Left lobe of liver (tissue), 2 donors: ENCODE data around the gene LITAFD. TPM values are rescaled to one million over a fixed set of nuclear protein-coding genes. Genes with fewer than 3 reads are reported as not detected.
A peak's percentile ranks its signal among the peaks of the same experiment; 100 is the strongest.
"Not testable (repeated sequence)": the region's sequence is repeated elsewhere in the genome, so short reads cannot be mapped to it uniquely, and the experiment has no call there.

Experiments used
- ATAC-seq: fragments of 200-7000 bp; cut with Tn5 transposase; one replicate; pipeline ENCODE4 v1.9.1; 2020; ENCODE audit warnings: mild to moderate bottlenecking, moderate library complexity
- DNase-seq: peaks from one replicate; pipeline ENCODE4 v3.0.0-alpha.2; 2020; ENCODE audit warnings: low spot score
- total RNA-seq: library from RNA; stranded (reverse); gene quantifications from one replicate; pipeline ENCODE4 v1.2.1, GENCODE V29; 2021
- donor health status: DM: no; HTN: no; CAD: no; lungs with moderate emphysema.
- donor health status: DM: no; HTN: yes; CAD: no.

Gene LITAFD
- total RNA-seq, 1 donor from 2014 or later: not detected

DNA sequence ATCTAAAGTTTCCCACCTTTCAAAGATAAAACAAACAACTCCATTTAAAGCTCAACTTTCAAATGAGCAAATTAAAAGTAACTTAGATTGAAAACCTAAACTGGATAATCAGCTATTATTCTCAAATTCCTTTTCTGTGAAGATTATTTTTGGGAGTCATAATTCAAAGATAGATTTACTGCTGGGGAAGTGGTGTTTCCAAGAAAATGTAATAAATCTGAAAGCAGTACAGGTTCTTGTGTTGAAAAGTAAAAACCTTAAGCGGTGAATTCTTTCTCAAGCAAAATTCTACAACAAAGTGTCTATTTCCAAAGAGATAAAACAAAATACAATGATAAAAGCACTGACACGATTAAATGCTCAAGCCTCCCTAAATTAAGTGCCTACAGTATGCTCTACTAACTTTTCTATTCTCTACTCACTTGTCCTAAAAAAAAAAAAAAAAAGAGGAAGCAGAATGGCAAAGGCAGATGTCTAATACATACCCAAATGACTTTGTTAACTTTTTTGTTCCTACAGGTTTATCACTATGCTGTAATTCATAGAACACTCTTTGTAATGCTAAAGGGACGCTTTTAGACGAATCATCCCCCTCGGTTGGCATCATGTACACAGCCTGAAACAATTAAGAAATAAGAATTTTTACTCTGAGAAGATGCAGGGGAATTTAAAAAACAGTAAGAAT is 34.5 kb downstream of the LITAFD start:
- no peak for ATAC-seq

DNA sequence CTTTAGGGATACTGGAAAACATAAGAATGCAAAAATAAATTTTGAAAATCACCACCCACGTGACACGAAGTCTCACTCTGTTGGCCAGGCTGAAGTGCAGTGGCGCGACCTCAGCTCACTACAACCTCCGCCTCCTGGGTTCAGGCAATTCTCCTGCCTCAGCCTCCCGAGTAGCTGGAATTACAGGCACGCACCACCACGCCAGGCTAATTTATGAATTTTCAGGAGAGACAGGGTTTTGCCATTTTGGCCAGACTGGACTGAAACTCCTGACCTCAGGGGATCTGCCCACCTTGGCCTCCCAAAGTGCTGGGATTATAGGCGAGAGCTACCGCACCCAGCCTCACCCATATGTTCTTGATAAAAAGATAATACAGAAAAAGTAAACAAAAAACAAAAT is 35.2 kb downstream of the LITAFD start:
- ATAC-seq: not testable (repeated sequence)

More for the DNA sequence above, 34.5 kb downstream of the LITAFD start:
- no peak for DNase-seq

DNA sequence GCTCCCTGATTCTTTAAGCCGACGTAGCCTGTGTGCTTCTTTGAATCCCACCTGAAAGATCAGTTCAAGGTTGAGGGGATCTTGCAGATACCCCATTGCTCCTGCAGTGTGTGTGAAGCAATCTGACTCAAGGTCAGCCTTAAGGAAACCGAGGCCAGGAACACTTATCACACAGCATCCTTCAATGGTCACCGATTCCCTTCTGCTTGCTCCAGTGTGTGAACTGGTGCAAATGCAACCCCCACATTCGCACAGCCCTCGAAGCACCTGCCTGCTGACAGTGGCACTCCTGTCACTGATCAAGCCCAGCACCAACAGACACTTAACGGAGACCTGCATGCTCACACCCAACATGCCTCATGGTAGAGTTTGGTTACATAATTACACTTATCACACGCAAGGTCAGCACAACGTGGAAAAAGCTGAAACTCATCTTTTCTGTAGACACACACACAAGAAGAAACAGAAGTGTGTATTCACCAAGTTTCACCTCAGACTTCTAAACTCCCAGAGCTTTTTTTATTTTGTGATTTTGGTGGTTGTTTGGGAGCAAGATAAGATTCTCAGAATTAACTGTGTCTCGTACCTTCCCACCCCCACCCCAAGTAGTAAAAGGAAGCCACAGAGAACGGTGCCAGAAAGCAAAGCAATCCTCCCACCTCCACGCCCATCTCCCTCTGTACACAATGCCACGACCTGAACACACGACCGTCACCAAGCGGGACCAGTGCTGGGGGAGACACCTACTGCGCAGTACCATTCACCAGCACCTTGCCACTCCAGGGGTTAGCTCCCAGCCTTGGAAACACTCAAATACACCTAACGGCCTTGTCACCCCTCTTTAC is 37.2 kb downstream of the LITAFD start:
- DNase-seq: no peak
- no peak for ATAC-seq

More for the DNA sequence above, 35.2 kb downstream of the LITAFD start:
- DNase-seq: not testable (repeated sequence)

DNA sequence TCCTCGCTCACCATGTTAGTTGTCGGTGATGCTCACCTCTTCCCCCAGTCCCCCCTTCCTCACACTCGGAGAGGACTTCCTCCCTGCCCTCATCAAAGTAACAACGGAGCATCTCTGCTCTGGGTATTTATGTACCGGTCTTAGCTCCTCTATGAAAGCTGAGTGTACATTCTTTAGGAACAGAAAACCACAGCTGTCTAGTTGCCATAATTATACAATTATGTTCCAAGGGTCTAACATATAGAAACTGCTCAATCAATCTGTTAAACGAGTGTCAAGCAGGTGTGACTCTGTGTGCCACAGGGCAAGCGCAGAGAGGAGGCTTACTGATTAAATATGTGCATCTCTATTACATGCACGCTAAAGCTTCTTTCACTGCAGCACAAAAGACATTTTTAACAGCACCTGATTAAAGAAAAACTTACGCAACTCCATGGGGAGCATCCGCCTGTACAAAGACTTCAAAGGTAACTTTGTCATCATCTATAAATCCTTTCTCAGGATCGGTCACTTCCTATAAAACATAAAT is 37.8 kb downstream of the LITAFD start:
- ATAC-seq (no peak), DNase-seq (no peak)

DNA sequence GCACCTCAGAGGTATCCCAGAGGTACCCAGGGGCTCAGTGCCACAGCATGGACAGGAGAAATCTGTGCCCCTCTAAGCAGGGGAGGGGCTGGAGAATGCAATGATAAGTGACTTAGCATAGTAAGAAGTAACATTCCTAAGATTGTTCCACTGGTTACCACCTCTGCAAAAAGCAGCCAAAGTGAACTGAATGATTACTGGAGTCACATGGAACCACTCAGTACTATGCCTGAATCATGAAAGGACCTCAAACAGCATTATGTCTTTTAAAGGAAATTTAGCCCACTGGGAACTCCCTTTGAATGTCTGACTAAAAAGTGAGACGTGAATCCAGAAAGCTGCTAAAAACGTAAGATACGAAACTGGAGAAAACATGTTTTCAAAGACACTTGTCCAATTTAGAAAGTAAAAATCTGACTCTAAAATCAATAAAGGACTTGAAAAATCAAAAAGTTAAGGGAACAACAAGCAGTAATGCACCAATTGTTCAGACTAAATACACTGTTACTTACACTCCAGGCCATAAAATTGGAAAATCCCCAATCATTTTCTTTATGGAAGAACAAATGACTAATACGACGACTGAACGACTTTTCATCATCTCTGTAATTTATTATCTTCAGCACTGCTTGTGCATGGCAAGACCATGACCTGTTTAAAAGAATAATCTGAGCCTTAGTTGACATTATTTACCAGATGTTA is 38.6 kb downstream of the LITAFD start:
- DNase-seq (no peak), ATAC-seq (no peak)

DNA sequence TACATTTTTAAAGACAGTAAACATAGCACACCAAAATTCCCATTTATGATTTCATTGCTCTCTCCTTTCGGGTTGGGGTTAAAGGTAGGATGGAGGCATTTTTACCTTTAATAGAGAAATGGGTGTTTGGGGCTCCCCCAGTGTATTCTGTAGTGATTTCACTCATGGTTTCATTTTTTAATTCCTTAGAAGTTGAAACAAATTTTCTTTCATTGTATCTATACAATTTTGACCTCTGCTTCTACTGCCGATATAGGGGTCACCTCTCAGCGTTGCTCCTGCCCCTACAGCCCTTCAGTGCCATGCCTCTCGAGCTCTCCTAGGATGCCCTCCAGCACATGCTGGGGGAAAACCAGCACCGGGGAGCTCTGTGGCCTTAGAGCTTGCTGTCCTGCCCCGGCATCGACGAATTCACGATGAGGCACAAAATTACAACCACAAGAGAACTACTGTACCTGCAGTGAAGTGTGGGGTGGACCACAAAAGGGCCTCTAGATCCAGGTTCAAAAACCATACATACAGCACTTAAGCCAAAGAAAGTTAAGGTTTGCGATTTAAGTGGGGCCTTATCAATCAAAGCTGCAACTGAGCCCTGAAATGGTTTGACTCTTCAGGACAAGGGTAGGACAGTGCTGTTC is 39.3 kb downstream of the LITAFD start:
- DNase-seq (no peak), ATAC-seq (no peak)

DNA sequence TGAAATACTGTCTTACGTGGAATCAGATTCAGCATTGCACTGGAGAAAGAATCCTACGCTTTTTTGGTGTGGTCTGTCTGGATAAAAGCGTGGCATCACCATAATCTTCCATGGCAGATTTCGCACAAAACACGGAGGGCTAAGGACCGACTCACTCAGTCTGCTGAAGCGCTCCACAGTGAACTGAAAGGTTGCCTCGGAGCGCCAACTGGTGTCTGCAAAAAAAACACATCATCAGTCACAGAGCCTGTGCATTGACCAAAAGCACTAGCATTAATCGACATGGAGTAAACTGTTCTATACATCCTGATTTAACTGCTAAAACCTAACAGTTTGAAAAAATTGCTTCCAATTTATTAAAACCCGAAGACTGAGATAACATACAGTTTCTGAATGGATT is 41.0 kb downstream of the LITAFD start:
- ATAC-seq (no peak), DNase-seq (no peak)

DNA sequence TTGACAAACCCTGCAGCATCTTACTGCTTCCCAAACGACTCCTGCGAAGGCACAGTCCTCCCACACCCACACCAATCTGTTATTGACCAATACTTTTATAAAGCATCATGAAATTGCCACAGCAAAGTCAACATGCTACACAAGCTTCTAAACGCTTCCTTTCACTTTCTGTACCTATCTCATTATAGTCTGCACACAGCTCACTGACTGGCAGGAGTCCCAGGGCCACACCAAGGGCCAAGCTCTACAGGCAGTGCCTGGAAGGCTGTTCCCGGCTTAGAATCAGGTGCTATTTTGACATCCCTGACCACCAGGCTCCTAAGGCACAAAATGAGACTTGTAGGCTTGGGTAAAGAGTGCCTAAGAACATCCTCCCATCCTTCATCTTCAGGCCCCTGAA is 42.1 kb downstream of the LITAFD start:
- ATAC-seq: peak; percentile 98

DNA sequence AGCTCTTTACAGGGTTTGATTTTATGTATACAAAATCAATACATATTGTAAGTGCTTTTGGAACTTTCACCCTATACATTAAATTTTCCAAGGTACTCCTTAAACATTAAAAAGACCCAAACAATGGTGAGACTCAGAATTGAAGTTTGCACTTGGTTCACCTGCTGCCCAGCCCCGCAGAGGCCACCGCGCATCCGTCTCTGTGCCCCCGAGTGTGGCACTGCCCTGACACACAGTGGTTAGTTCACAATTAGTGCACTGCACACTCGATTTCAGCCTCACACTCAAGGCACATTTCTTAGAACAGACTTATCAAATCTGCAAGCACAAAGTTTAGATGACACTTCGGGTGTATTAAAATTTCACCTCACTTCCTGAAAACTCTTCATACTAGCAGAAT is 43.3 kb downstream of the LITAFD start:
- no peak for DNase-seq

More for the DNA sequence above, 42.1 kb downstream of the LITAFD start:
- peak; percentile 89 for DNase-seq

DNA sequence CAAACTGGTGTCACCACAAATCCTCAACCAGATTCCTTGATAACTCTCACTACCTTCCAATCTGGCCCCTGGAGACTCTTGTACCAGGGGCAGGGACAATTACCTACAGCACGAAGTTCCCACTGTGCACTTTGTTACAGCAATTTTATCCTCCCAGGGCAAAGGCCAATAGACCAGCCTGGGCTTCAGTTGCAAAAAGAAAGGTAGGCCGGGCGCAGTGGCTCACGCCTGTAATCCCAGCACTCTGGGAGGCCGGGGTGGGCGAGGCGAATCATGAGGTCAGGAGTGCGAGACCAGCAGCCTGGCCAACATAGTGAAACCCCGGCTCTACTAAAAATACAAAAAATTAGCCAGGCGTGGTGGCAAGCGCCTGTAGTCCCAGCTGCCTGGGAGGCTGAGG is 44.7 kb downstream of the LITAFD start:
- ATAC-seq (no peak), DNase-seq (no peak)

More for the DNA sequence above, 43.3 kb downstream of the LITAFD start:
- ATAC-seq: no peak

DNA sequence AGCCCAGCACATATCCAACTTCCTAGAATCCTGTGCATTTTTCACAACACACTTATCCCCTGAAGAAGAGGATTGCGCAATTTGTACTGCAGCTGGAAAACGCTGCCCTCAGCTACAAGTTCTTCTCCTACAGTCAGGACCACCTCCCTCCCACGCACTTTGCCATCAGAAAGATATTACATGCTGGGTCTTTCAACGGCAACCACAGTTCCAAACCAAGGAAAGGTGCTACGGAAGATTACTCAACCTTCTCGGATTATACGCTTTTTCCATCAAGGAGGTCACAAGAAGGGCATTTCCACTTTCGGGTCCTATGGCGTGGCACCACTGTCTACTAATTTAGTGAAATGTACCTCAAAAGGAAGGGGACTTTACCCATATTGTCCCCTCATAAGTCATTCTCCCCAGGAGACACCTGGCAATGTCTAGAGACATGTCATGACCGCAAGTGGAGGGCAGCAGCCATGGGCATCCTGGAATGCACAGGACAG is 46.4 kb downstream of the LITAFD start:
- ATAC-seq (no peak), DNase-seq (no peak)

DNA sequence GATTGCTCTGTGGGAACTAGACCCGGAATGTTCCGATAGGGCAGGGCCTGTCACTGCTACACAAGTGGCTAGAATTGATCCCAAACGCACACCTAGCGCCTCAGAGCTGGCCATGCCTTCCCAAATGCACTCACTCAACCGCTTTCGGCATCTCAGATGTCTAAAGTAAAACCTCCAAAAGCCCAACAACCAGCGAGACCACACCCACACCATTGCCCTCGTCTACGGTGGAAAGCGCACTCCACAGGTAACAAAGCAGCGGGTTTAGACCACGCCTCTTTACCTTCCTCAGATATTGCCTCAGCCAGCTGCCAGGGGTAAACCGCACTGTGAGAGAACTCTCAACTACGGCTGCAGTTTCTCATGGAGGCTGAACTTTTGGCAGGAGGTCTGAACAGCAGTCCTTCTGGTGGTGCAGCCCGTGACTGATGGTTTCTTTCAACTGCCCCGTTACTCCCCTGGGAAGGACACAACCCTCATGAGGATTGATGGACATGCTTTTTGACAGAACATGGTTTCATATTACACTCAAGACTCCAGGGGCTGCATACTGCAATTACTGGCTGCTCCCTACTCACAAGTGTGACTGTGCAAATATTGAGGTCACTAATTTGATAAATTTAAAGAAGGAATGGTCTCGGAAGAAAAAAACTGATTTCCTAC is 47.1 kb downstream of the LITAFD start:
- ATAC-seq (no peak), DNase-seq (no peak)

DNA sequence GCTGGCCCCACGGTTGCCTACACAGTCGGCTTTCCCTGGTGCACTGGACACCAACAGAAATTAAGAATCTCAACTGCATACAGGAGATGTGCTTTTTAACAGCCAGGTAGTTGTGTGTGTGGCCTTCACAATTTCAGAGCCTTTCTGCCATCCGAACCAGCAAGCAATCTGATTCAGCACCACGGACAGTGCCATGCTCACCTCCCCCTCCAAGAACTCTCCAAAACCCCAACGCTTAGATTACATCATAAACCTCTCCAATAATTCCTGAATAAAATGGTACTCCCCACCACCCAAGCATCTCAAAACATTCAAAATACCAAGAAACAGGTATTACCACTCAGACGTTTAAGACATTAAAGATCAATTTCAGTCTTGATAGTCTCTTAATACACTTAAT is 49.7 kb downstream of the LITAFD start:
- DNase-seq (no peak), ATAC-seq (peak; percentile 69)

DNA sequence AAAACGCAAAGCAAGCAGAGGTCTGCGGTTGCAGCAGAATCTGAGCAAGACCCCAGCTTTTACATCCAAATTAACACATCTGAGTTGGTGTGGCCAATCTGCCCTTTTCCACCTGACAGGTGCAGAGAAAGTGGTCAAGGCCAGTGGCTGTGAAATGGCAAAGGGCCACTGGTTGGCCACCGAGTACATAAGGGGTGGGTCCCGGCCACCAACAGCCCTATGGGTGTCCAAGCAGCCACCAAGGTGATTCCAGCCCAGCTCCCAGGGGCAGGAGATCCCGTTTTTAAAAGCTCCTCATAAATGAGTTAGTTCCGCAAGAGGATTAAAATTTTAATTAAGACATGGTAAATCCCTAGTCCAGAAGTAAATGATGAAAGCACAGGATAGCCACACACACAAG is 52.5 kb downstream of the LITAFD start:
- no peak for DNase-seq

More for the DNA sequence above, 52.5 kb downstream of the LITAFD start:
- no peak for ATAC-seq

Other genes starting within 250 kb of the LITAFD start
- 378 TPM for gene ABAT, start 207.7 kb upstream of the LITAFD start, total RNA-seq
- gene TMEM186, start 84.7 kb upstream of the LITAFD start, total RNA-seq: 7.5 TPM
- gene PMM2, start 84.5 kb upstream of the LITAFD start, total RNA-seq: 22.9 TPM
- gene CARHSP1, start 13.3 kb upstream of the LITAFD start, total RNA-seq: 62.5 TPM
- 44.3 TPM for gene USP7, start 81.6 kb downstream of the LITAFD start, total RNA-seq
- 30.3 TPM for gene HAPSTR1, start 209.3 kb downstream of the LITAFD start, total RNA-seq